Lung (tissue), 12 donors: ENCODE data around the gene PGP. TPM values are rescaled to one million over a fixed set of nuclear protein-coding genes. Genes with fewer than 3 reads are reported as not detected.

Experiments used
- ATAC-seq: fragments of 200-7000 bp; cut with Tn5 transposase; one replicate; pipeline ENCODE4 v1.9.1; 2020; ENCODE audit warnings: moderate number of reproducible peaks; ENCODE audit not compliant: insufficient read depth, low FRiP score
- DNase-seq, 3 donors: peaks; one replicate each; pipeline ENCODE4 v3.0.0-alpha.2; 2013 to 2017
- H3K27ac ChIP-seq, 2 donors: one replicate each; pipeline ENCODE4 v1.5.1; 2013; ENCODE audit warnings: mild to moderate bottlenecking in 2 of 2, moderate library complexity in 2 of 2, control low read depth in 1 of 2, inconsistent platforms in 1 of 2, low read depth in 1 of 2, low read length in 1 of 2
- H3K27me3 ChIP-seq, 3 donors: one replicate each; pipeline ENCODE4 v1.5.1; 2013; ENCODE audit warnings: low read length in 2 of 3; ENCODE audit not compliant: control insufficient read depth in 3 of 3, insufficient read depth in 3 of 3
- H3K36me3 ChIP-seq, 4 donors: one replicate each; pipeline ENCODE4 v1.5.1; 2013; ENCODE audit warnings: low read length in 4 of 4, mild to moderate bottlenecking in 1 of 4, moderate library complexity in 1 of 4; ENCODE audit not compliant: control insufficient read depth in 4 of 4, insufficient read depth in 4 of 4
- H3K4me1 ChIP-seq, 5 donors: one replicate each; pipeline ENCODE4 v1.5.1; 2013; ENCODE audit warnings: low read length in 5 of 5, mild to moderate bottlenecking in 2 of 5, moderate library complexity in 1 of 5; ENCODE audit not compliant: control insufficient read depth in 5 of 5, insufficient read depth in 5 of 5
- H3K4me3 ChIP-seq: one replicate; pipeline ENCODE4 v1.5.1; 2013; ENCODE audit warnings: mild to moderate bottlenecking, control low read depth, moderate library complexity
- H3K9ac ChIP-seq, 2 donors: one replicate each; pipeline ENCODE4 v1.5.1; 2013; ENCODE audit warnings: low read length in 2 of 2, control low read depth in 1 of 2; ENCODE audit not compliant: insufficient read depth in 1 of 2
- H3K9me3 ChIP-seq, 4 donors: one replicate each; pipeline ENCODE4 v1.5.1; 2013; ENCODE audit warnings: low read length in 3 of 4, mild to moderate bottlenecking in 1 of 4, moderate library complexity in 1 of 4; ENCODE audit not compliant: control insufficient read depth in 4 of 4, insufficient read depth in 3 of 4
- CTCF ChIP-seq: IDR thresholded peaks from 2 replicates; pipeline ENCODE4 v1.5.1; 2012; ENCODE audit warnings: mild to moderate bottlenecking; ENCODE audit errors: control extremely low read depth, extremely low read depth
- WGBS, 2 donors: extraction: QIAGEN DNeasy Blood & Tissue Kit; methylation state at CpG; one replicate each; pipeline ENCODE4 v1.1.7; 2013; 5-methylcytosine and 5-hydroxymethylcytosine counted together
- polyA plus RNA-seq, 2 donors: library from polyadenylated mRNA; stranded (reverse); fragments of 200-250 nt; gene quantifications; one replicate each; pipeline ENCODE4 v1.2.1, GENCODE V29; 2013
- total RNA-seq, 2 donors: library from RNA; depleted of rRNA in 1 of 2; stranded (reverse); fragments of >200 nt in 1 of 2; gene quantifications; one replicate each; pipeline ENCODE4 v1.2.1, GENCODE V29; 2014 to 2021
- donor health status: control.
- donor health status: control.
- donor health status: Bipolar disorder and iron deficiency.
- donor health status: healthy.
- donor health status: DM: yes; HTN: yes; CAD: no.

PGP gene
- total and polyA plus RNA-seq, 4 donors: 3.8 to 20.9 (median 13.7) TPM

GRCh38 chr16:2172688-2173335 lies 41.8 kb downstream of the PGP start:
- DNase-seq (no peak), ATAC-seq (no peak)
- Histone ChIP-seq H3K4me3 (no peak overlapping the region), H3K27me3 (no peaks in the 10 kb centered on the region), H3K9ac (no peak overlapping the region), H3K9me3 (no peaks in the 10 kb centered on the region), H3K27ac (no peak overlapping the region), H3K4me1 (peaks cover 0 to 3% (median 0%) of the 10 kb centered on the region in 5 donors), H3K36me3 (peaks cover 4 to 80% (median 15%) of the 10 kb centered on the region in 4 donors)
- TF ChIP-seq CTCF: no peak
- WGBS, 2 donors: 93 to 96% methylated on average over 29 of the region's 29 CpGs

- ATAC-seq (no peak), DNase-seq (no peak)
- Histone ChIP-seq H3K4me1 (peaks cover 0 to 3% (median 0%) of the 10 kb centered on the region in 5 donors), H3K27me3 (no peaks in the 10 kb centered on the region), H3K9ac (no peak overlapping the region), H3K4me3 (peak overlapping the region; percentile 47), H3K27ac (peak overlapping the region in 1 of 2 donors; percentile 34), H3K9me3 (no peaks in the 10 kb centered on the region), H3K36me3 (peaks cover 4 to 74% (median 13%) of the 10 kb centered on the region in 4 donors)
- no peak for TF ChIP-seq CTCF
- WGBS, 2 donors: 85 to 92% methylated on average over 28 of the region's 28 CpGs
Measured at GRCh38 chr16:2171601-2172178, 43.0 kb downstream of the PGP start.

- peak overlapping the region in 1 of 2 donors; percentile 83 for H3K27ac ChIP-seq
- H3K9ac ChIP-seq: no peak overlapping the region
- no peak for DNase-seq
Measured at GRCh38 chr16:2170587-2171435, 43.8 kb downstream of the PGP start.

More at GRCh38 chr16:2170587-2171435, 43.8 kb downstream of the PGP start:
- Histone ChIP-seq H3K9me3 (no peaks in the 10 kb centered on the region), H3K4me1 (peaks cover 0 to 3% (median 0%) of the 10 kb centered on the region in 5 donors), H3K4me3 (peak overlapping the region; percentile 47), H3K27me3 (no peaks in the 10 kb centered on the region), H3K36me3 (peaks cover 4 to 69% (median 13%) of the 10 kb centered on the region in 4 donors)
- no peak for ATAC-seq
- TF ChIP-seq CTCF: no peak
- 78 to 79% methylated on average over 47 of the region's 47 CpGs for whole genome bisulfite sequencing, 2 donors
